Keratinocyte (primary cell): ENCODE results near the gene NPAS3. TPM values are rescaled to one million over a fixed set of nuclear protein-coding genes. Genes with fewer than 3 reads are reported as not detected.

Experiments
- DNase-seq: peaks from one replicate; pipeline ENCODE4 v3.0.0-alpha.2; 2011; ENCODE audit warnings: low read depth, missing footprints, low spot score
- FAIRE-seq: peaks from 2 replicates; lab custom pipeline; 2011; peaks lifted over from hg19 to GRCh38; lab: Jason Lieb, UNC
- H2AFZ ChIP-seq: 2 replicates; pipeline ENCODE4 v1.6.0; 2012; ENCODE audit warnings: low read length, control low read depth, inconsistent platforms; ENCODE audit not compliant: control insufficient read depth
- H3K27ac ChIP-seq: 2 replicates; pipeline ENCODE4 v1.5.1; 2011; ENCODE audit warnings: low read length; ENCODE audit not compliant: control insufficient read depth, insufficient read depth
- H3K27me3 ChIP-seq: 3 replicates; pipeline ENCODE4 v1.6.0; 2011; ENCODE audit warnings: low read length; ENCODE audit not compliant: control insufficient read depth, insufficient read depth; ENCODE audit errors: extremely low read depth
- H3K36me3 ChIP-seq, 2 experiments: 2 replicates in 1 of 2; 3 replicates in 1 of 2; pipeline ENCODE4 v1.5.1; 2011; ENCODE audit warnings: low read length in 2 of 2, mild to moderate bottlenecking in 1 of 2; ENCODE audit not compliant: control insufficient read depth in 2 of 2, insufficient read depth in 2 of 2; ENCODE audit errors: extremely low read depth in 1 of 2
- H3K4me1 ChIP-seq: 3 replicates; pipeline ENCODE4 v1.5.1; 2011; ENCODE audit warnings: low read length; ENCODE audit not compliant: control insufficient read depth, insufficient read depth; ENCODE audit errors: extremely low read depth
- H3K4me2 ChIP-seq: 3 replicates; pipeline ENCODE4 v1.6.0; 2011; ENCODE audit warnings: low read depth, low read length; ENCODE audit not compliant: control insufficient read depth, insufficient read depth; ENCODE audit errors: extremely low read depth
- H3K4me3 ChIP-seq, 3 experiments: fragments of 200-600 bp in 1 of 3; sonication (generic) in 1 of 3; 2 replicates in 2 of 3; 3 replicates in 1 of 3; pipeline ENCODE4 v1.5.1; 2011 to 2016; ENCODE audit warnings: low read length in 3 of 3, mild to moderate bottlenecking in 3 of 3, control low read depth in 2 of 3, inconsistent platforms in 1 of 3, low read depth in 1 of 3, mixed read lengths in 1 of 3, mixed run types in 1 of 3, moderate library complexity in 1 of 3; ENCODE audit not compliant: control insufficient read depth in 2 of 3, insufficient read depth in 2 of 3; ENCODE audit errors: extremely low read depth in 1 of 3
- H3K79me2 ChIP-seq: 2 replicates; pipeline ENCODE4 v1.6.0; 2012; ENCODE audit warnings: low read length; ENCODE audit not compliant: control insufficient read depth, insufficient read depth
- H3K9ac ChIP-seq: 3 replicates; pipeline ENCODE4 v1.6.0; 2011; ENCODE audit warnings: low read length; ENCODE audit not compliant: control insufficient read depth, insufficient read depth; ENCODE audit errors: extremely low read depth
- H3K9me1 ChIP-seq: 3 replicates; pipeline ENCODE4 v1.6.0; 2011; ENCODE audit warnings: low read length; ENCODE audit not compliant: control insufficient read depth, insufficient read depth; ENCODE audit errors: extremely low read depth
- H3K9me3 ChIP-seq: 2 replicates; pipeline ENCODE4 v1.5.1; 2012; ENCODE audit warnings: low read depth, low read length; ENCODE audit not compliant: control insufficient read depth
- H4K20me1 ChIP-seq: 3 replicates; pipeline ENCODE4 v1.6.0; 2011; ENCODE audit warnings: low read length; ENCODE audit not compliant: control insufficient read depth, insufficient read depth; ENCODE audit errors: extremely low read depth
- CTCF ChIP-seq, 3 experiments: IDR thresholded peaks in 1 of 3; conservative IDR thresholded peaks in 1 of 3; optimal IDR thresholded peaks in 1 of 3; 2 replicates in 2 of 3; 3 replicates in 1 of 3; pipeline versions ENCODE3 to v1.5.1; 2011; ENCODE audit warnings: low read length in 3 of 3, mild to moderate bottlenecking in 3 of 3, moderate library complexity in 2 of 3, control low read depth in 1 of 3, inconsistent platforms in 1 of 3; ENCODE audit not compliant: insufficient read depth in 2 of 3; ENCODE audit errors: extremely low read depth in 1 of 3
- EZH2 ChIP-seq: IDR thresholded peaks from one replicate; pipeline ENCODE4 v1.6.1; 2012; ENCODE audit warnings: inconsistent platforms, mild to moderate bottlenecking, low read length, moderate library complexity
- dilution Hi-C: fragments of 300-500 bp; cut with MboI; formaldehyde crosslinking; loops from one replicate; pipeline ENCODE4 v1.7.0; 2020; ENCODE audit warnings: low sequenced_read_pairs; ENCODE audit not compliant: extremely low pct_ligation_motif_present
- polyA plus RNA-seq, 5 experiments: library from polyadenylated mRNA; depleted of rRNA in 3 of 5; stranded (reverse) in 3 of 5; stranded (forward) in 1 of 5; unstranded in 1 of 5; fragments of >200 nt; gene quantifications; 1 replicate in 1 of 5; 2 replicates in 3 of 5; 3 replicates in 1 of 5; pipeline versions ENCODE4 v1.2.1 to v1.2.3, GENCODE V29; 2011 to 2012; ENCODE audit warnings: missing spikeins in 2 of 5, low read depth in 1 of 5, low replicate concordance in 1 of 5

The NPAS3 gene
- polyA plus RNA-seq, 1 donor (not counting 4 experiments of a cell fraction or from before 2014, with no cell fraction given): 0.07 TPM

DNA sequence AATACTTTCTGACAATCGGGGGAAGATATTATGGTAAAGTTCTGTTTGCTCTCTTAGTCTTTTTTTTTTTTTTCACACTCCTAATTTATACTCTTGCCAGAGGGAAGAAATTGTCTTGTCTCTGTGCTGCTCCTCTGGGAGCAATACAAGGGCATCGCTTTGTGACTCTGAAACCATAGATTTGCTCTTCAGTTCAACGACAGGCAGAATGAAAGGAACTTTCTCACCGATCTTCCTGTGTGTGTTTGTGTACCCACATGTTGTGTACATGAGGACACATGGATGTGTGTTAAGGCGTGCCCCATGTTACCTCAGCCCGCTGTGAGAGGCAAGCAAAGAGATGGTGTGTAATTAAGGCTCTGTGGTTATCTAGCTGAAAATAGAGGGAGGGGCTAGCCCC, 554.6 kb downstream of the NPAS3 start:
- FAIRE-seq: peak; percentile 17
- Histone ChIP-seq H3K27ac (no peak overlapping the region), H3K36me3 (no peaks in the 10 kb centered on the region), H3K9ac (no peak overlapping the region), H2AFZ (no peak overlapping the region), H3K4me1 (no peaks in the 10 kb centered on the region), H3K4me2 (no peak overlapping the region), H3K4me3 (no peak overlapping the region), H3K9me3 (no peaks in the 10 kb centered on the region), H3K9me1 (no peaks in the 10 kb centered on the region), H3K79me2 (no peaks in the 10 kb centered on the region), H4K20me1 (no peaks in the 10 kb centered on the region), H3K27me3 (peaks cover 6% of the 10 kb centered on the region)
- no peak for DNase-seq
- dilution Hi-C loops: no loop called here
- TF ChIP-seq EZH2: no peak
- no peak for TF ChIP-seq CTCF (optimal IDR thresholded peaks at IDR 0.05 in 1 of 3, IDR thresholded peaks at IDR 0.05 in 1 of 3, conservative IDR thresholded peaks at IDR 0.05 in 1 of 3; ENCODE audit: extremely low read depth in 1 of 3, insufficient read depth in 2 of 3, low read length in 3 of 3)

GRCh38 chr14:33493990-33494389, 555.3 kb downstream of the NPAS3 start:
- H3K4me1 ChIP-seq: no peaks in the 10 kb centered on the region
- H3K36me3 ChIP-seq: no peaks in the 10 kb centered on the region
- TF ChIP-seq EZH2 (no peak), CTCF (optimal IDR thresholded peaks at IDR 0.05 in 1 of 3, IDR thresholded peaks at IDR 0.05 in 1 of 3, conservative IDR thresholded peaks at IDR 0.05 in 1 of 3; ENCODE audit: extremely low read depth in 1 of 3, insufficient read depth in 2 of 3, low read length in 3 of 3) (no peak)
- no peak overlapping the region for H3K27ac ChIP-seq
- dilution Hi-C loops: no loop called here
- H3K9me3 ChIP-seq: no peaks in the 10 kb centered on the region
- H3K9me1 ChIP-seq: no peaks in the 10 kb centered on the region
- H4K20me1 ChIP-seq: no peaks in the 10 kb centered on the region
- H3K79me2 ChIP-seq: no peaks in the 10 kb centered on the region
- no peak for DNase-seq
- FAIRE-seq: no peak
- peaks cover 6% of the 10 kb centered on the region for H3K27me3 ChIP-seq
- H2AFZ ChIP-seq: no peak overlapping the region
- H3K9ac ChIP-seq: no peak overlapping the region
- no peak overlapping the region for H3K4me3 ChIP-seq
- H3K4me2 ChIP-seq: no peak overlapping the region
